Left lobe of liver (tissue), 2 donors: ENCODE data around the gene GDAP2. TPM values are rescaled to one million over a fixed set of nuclear protein-coding genes. Genes with fewer than 3 reads are reported as not detected.

ENCODE experiments used
- ATAC-seq: fragments of 200-7000 bp; cut with Tn5 transposase; one replicate; pipeline ENCODE4 v1.9.1; 2020; ENCODE audit warnings: mild to moderate bottlenecking, moderate library complexity
- DNase-seq: peaks from one replicate; pipeline ENCODE4 v3.0.0-alpha.2; 2020; ENCODE audit warnings: low spot score
- total RNA-seq: library from RNA; stranded (reverse); gene quantifications from one replicate; pipeline ENCODE4 v1.2.1, GENCODE V29; 2021
- donor health status: DM: no; HTN: no; CAD: no; lungs with moderate emphysema.
- donor health status: DM: no; HTN: yes; CAD: no.

GDAP2 gene
- total RNA-seq, 1 donor from 2014 or later = 13.7 TPM

DNA sequence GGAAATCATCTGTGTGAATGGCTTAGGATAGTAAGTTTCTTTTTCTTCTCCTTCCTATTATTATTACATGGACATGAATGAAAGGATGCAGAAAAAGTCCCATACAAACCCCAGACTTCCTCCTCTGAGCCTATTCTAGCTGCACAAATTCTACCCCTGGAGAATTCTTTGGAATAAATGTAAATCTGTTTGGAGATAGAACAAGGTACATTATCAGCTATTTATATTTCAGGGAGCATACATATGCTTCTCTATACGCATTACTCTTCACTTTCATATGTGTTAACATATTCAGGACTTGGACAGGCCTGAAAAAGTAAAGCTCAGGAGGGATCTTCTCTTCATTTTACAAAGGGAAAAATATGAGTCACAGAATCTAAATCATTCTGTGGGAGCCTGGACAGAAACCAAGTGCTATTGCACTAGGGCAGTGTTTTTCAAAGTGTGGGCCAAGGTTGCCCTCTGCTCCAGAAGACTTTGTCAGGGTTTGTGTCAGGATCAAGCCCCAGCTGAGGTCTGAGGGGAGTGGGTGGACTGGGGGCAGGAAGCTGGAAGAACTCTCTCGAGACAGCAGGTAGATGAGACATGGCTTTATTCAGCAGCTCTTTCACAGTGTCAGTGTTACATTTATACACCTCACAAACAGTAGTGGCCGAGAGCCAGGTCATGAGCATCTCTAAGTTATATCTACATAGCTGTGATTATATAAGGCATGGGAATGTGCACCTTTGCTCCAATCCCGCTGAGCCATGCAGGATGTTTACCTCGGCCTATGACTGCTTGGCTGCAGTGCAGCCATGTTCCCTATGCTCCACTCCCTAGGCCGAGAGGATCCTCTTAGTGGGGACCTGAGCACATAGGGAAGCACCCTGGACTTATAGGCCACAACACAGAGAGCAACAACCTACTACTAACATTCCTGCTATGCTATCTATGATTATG is 114.3 kb downstream of the GDAP2 start:
- DNase-seq (no peak), ATAC-seq (no peak)

Other genes starting within 250 kb of the GDAP2 start
- gene WDR3, start 118 bp upstream of the GDAP2 start, total RNA-seq = 14.6 TPM